Stimulated activated CD4-positive, alpha-beta T cell treated with anti-CD3 and anti-CD28 coated beads, Interleukin-15, amount 100 ng/mL, for 24 hours (primary cell): ENCODE data around the gene MAP3K2.
"Not testable (repeated sequence)": the region's sequence is repeated elsewhere in the genome, so short reads cannot be mapped to it uniquely, and the experiment has no call there.

Experiments used
- DNase-seq: peaks from one replicate; pipeline ENCODE4 v3.0.0-alpha.2; 2020

Gene MAP3K2

DNA sequence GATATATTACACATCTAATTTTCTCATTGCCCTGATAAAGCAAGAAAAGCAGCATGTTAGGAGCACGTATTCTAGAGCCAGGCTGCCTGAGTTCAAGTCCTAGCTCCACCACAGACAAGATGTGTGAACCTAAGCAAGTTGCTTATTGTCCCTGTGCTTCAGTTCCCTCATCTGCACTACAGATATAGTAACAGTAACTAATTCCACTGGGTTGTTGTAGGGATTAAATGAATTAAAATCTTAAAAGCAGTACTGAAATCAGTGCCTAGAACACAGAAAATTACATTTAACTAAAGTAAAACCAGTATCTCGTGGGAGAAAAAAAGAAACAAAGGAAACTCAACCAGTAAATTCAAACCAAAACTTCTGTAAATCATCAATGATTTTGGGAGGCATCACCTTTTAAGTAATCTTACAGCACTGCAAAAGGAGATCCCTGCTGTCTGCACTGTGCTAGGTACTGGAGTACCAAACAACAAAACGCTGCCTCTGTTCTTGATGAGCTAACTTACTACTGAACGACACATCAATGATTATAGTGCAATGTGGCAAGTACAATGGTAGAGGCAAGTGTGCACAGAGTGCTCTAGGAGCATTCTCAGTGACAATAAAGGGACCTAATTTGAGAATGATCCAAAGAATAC is 7.9 kb downstream of the MAP3K2 start:
- no peak for DNase-seq

DNA sequence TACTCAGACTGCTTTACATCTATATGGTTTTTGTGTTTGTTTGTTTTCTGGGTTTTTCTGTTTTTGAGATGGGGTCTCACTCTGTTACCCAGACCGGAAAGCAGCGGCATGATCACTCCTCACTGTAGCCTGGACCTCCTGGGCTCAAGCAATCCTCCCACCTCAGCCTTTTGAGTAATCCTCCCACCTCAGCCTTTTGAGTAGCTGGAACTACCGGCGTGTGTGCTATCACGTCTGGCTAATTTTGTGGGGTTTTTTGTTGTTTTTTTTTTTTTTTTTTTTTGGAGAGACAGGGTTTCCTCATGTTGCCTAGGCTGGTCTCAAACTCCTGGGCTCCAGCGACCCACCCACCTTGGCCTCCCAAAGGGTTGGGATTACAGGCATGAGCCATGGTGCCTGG is 9.1 kb downstream of the MAP3K2 start:
- DNase-seq: no peak

DNA sequence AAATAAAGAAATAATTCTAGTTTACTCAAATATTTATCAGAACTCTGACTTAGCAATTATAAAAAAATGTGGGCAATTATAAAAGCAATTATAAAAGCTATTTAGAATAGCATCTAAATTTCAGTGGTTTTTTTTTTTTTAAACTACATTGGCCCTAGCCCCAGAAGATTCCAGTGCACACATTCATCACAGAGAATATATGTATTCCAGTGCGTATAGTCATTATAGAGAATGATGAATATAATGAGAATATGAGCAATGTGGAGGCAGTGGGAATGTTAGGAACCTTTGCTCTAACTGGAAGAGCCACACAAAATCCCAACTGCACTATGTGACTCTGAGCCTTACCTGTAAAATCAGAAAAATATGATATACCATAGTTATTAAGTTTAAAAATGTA is 10.5 kb downstream of the MAP3K2 start:
- no peak for DNase-seq

DNA sequence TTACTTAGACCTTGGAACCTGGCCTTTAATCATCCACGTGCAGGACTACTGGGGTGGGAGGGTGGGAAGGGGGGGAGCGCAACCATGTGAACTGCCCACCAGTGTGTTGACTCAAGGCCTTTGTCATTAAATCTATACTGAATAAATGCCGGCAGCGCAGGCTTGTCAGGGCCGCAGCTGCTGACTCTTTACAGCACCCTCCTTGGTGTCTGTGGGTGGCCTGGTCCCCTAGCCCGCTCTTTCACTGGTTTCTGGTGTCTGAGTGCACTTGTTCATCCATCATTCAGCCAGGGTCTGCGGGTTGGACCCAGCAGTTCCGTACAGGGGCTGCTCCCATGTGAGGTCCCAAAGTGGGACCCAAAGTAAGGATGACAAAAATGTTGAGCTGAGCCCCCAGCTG is 11.5 kb downstream of the MAP3K2 start:
- no peak for DNase-seq

DNA sequence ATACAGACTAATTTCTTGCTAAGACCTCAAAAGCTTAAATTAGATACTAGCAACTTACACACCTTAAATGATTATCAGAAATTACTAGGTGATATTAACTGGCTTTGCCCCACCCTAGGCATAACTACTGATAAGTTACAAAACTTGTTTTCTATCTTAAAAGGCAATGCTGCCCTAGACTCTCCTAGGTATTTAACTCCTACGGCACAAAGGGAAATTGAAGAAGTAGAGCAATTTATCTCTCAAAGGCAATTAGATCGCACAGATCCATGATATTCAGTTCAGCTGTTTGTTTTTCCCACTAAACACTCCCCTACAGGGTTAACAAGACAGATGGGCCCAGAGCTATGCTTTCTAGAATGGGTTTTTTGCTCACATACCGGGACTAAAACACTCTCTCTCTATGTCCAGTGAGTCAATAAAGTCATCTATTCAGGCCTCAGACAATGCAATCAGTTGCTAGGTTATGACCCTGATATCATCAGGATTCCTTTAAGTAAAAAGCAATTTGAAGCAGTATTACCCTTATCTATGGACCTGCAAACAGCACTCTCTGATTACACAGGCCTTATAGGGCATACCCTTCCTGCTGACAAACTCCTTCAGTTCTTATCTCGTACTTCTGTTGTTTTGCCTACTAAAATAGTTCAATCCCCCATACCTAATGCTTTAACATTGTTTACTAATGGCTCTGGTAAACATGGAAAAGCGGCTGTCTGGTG is 14.3 kb downstream of the MAP3K2 start:
- DNase-seq: no peak

DNA sequence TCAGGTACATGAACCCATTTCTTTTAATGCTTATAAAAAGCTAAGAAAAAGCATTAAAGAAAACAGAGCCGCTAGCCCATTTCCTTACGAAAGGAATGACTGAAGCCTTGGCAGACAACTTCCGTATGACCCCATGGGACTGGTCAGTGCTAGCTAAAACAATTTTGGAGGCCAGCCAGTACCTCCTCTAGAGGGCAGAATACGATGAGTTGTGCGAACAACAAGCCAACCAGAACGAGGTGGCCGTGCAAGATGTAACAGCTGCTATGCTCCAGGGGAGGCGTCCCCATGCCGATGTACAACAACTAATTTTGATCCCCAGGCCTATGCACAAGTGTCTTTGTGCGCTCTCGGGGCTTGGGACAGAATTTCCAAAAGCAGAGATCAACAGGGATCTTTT is 16.7 kb downstream of the MAP3K2 start:
- DNase-seq: no peak

DNA sequence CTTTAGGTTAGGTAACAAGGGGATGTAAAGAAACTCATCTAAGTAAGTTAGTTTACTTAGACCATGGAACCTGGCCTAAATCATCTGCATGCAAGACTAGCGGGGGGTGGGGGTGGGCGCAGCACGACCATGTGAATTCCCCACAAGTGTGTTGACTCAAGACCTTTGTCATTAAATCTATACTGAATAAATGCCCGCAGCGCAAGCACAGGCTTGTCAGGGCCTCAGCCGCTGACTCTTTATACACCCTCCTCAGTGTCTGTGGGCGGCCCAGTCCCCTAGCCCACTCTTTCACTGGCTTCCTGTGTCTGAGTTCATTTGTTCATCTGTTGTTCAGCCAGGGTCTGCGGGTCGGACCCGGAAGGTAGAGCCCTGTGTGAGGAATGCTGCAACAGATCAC is 17.8 kb downstream of the MAP3K2 start:
- DNase-seq: no peak

DNA sequence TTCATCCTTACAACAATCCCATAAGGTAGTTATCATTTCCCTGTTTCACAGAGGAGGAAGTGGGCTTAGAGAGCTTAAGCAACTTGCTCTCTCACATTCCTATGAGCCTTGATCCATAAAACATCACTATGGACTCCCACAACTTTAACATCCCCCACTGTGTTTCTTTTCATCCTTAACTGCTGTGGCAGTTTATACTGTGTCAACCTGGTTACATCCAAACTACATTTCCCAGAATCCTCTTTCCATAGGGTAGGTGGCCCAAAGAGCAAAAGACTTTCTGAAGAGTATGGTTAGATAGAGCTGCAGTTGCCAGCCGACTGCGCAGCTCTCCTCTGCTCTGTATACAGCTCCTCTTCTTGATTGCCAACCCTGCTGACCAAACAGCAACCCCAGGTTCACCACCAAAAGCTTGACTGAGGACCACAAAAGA is 22.5 kb downstream of the MAP3K2 start:
- no peak for DNase-seq

DNA sequence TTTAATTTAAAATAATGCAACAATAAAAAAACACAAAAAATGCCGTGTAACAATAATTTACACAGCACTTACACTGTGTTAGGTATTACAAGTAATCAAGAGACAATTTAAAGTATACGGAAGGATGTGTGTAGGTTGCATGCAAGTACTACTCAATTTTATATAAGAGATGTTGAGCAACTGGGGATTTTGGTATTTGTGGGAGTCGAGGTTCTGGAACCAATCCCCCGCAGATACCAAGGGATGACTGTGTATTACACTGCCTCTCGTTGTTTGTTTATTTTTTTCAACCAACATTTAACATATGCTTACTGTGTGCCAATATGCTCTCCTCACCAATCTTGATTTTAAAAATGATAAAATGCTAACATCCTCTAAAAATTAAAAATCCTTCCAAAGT is 24.8 kb downstream of the MAP3K2 start:
- DNase-seq: no peak

DNA sequence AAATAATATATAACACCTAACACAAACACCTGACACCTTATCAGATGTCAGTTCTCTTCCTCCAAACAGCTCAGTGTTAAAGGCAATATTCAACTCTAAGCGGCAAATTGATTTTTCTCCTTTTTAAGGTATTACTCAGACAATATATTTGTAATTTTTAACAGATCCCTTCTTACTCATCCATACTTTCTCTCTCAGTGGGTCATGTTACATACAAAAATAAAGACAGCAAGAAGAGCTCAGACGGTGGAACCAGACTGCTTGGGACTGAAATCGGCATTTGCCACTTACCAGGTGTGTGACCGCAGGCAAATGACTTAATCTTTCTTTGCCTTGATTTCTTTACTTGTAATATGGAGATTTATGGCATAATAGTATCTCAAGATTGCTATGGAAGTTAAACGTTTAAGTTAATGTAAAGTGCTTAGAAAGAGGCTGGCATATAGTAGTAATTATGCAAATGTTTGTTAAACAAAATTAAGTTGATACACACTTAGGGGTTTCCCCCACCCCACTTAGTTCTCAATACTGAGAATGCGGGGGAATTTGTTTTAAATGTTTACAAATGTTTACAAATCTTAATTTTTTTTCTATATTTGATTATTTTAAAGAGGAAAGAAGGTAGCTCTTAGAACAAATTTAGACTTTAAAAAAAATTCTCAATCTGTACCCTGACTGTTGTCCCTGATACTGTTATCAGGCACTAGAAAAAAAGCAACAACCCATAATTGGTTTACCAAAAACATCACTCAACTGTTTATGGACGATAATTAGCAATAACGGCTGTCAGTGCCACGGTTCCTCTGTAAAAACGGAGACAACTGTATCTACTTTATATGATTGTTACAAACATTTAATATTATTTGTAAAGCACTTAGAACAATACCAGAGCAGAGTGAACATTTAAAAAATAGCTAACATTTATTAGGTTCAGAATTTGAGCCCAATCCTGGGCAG is 25.6 kb downstream of the MAP3K2 start:
- DNase-seq: no peak

DNA sequence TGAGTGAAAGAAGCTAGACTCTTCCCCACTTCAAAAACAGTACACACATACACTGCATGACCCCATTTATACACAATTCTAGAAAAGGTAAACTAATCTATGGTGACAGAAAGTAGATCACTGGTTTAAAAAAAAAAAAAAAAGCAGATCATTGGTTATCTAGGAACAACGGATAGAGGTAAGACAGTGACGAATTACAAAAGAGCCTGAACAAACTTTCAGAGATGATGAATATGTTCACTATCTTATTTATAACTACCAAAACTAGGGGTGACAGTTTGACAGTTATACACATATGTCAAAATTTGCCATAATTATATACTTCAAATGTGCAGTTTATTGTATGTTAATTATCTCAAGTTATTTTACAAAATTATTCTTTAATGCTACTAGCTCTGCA is 27.5 kb downstream of the MAP3K2 start:
- DNase-seq: no peak

DNA sequence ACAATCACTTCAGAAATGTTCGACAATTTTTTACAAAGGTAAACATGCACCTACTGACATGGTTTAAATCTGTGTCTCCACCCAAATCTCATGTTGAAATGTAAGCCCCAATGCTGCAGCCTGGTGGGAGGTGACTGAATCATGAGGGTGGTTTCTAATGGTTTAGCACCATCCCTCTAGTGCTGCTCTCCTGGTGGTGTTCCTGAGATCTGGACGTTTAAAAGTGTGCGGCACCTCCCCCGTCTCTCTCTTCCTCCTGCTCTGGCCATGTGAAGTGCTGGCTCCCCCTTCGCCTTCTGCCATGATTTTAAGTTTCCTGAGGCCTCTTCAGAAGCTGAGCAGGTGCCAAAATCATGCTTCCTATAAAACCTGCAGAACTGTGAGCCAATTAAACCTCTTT is 28.3 kb downstream of the MAP3K2 start:
- DNase-seq: no peak

DNA sequence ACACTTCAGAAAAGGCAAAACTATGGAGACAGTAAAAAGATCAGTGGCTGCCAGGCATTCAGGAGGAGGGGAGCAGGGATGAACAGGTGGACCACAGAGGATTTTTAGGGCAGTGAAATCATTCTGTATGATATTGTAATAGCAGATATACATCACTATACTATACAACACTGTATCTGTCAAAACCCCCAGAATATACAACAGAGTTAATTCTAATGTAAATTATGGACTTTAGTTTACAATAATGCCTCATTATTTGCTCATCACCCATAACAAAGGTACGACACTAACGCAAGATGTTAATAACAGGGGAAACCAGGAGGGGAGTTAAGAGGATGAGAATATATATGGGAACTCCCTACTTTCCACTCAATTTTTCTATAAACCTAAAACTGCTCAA is 28.8 kb downstream of the MAP3K2 start:
- no peak for DNase-seq

DNA sequence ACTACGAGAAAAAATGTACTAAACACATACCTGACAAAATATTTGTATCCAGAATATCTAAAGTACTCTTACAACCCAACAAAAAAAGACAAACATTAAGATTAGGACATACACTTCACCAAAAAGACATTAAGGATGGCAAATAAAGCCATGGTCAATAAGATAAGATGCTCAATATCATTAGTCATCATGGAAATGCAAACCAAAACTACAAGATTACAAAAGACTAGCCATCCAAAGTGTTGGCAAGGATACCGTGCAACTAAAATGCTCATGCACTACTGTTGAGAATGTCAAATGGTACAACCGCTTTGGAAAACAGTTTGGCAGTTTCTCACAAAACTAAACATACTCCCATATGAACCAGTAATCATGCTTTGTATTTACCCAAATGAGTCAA is 29.7 kb downstream of the MAP3K2 start:
- no peak for DNase-seq

DNA sequence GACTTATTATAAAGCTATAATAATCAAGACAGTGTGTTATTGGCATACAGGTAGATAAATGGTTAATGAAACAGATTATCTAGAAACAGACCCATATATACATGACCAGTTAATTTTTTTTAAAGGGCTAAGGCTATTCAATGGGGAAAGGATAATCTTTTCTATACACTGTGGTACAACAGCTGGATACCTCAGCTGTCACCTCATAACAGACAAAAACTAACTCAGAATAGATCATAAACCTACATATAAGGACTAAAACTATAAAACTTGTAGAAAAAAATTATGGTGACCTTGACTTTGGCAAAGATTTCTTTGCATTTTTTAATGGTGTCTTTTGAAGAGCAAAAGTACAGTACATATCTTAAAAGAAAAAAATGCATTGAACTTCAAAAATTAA is 30.2 kb downstream of the MAP3K2 start:
- no peak for DNase-seq

DNA sequence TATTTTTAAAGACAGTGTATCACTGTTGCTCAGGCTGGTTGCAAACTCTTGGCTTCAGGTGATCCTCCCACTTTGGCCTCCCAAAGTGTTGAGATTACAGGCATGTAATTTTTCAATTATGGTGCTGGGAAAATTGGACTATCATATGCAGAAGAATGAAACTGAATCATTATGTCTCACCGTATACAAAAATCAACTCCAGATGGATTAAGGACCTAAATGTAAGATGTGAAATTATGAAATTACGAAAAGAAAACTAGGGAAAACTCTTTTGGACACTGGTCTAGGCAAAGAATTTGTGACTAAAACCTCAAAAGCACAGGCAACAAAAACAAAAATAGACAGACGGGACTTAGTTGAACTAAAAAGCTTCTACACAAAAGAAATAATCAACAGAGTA is 31.2 kb downstream of the MAP3K2 start:
- no peak for DNase-seq

DNA sequence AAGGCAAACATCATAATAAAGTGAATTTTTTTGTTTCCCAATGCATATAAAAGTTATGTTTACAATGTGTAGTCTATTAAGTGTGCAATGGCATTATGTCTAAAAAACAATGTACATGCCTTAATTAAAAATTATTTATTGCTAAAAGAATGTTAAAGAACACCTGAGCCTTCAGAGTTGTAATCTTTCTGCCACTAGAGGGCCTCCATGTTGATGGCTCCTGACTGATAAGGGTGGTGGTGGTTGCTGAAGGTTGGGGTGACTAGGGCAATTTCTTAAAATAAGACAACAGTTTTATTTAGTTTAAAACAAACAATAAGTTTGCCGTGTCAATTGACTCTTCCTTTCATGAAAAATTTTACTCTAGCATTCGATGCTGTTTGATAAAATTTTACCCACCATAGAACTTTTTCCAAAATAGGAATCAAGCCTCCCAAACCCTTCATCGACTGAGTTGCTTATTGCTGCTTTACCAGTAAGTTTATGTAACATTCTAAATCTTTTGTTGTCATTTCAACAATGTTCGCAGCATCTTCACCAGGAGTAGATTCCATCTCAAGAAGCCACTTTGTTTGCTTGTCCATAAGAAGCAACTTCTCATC is 32.3 kb downstream of the MAP3K2 start:
- peak; percentile 32 for DNase-seq

DNA sequence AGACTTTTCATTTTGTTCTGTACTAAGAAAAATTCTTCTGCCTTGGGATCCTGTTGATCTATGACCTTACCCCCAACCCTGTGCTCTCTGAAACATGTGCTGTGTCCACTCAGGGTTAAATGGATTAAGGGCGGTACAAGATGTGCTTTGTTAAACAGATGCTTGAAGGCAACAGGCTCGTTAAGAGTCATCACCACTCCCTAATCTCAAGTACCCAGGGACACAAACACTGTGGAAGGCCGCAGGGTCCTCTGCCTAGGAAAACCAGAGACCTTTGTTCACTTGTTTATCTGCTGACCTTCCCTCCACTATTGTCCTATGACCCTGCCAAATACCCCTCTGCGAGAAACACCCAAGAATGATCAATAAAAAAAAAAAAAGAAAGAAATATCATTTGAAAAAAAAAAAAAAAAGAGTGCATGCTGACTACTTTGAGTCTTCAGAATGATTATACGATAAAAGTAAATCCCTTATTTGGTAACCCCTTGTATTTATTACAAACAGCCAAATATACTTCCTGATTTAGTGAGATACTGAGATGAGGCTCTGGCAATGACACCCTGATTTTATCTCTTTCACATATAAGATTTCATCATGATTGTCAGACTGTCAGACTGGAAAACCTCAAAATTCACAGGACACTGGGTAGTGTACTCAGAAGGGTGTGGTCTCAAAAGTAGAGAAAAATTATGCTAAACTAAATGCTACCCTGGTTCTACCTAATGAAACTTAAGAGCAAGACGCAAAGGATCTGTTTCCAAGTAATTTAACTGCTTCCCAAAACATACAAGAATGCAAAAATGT is 33.7 kb downstream of the MAP3K2 start:
- not testable (repeated sequence) for DNase-seq

DNA sequence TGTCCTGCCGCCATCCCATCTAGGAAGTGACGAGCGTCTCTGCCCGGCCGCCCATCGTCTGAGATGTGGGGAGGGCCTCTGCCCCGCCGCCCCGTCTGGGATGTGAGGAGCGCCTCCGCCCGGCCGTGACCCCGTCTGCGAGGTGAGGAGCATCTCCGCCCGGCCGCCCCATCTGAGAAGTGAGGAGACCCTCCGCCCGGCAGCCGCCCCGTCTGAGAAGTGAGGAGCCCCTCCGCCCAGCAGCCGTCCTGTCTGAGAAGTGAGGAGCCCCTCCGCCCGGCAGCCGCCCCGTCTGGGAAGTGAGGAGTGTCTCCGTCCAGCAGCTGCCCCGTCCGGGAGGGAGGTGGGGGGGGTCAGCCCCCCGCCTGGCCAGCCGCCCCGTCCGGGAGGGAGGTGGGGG is 34.6 kb downstream of the MAP3K2 start:
- DNase-seq: not testable (repeated sequence)

DNA sequence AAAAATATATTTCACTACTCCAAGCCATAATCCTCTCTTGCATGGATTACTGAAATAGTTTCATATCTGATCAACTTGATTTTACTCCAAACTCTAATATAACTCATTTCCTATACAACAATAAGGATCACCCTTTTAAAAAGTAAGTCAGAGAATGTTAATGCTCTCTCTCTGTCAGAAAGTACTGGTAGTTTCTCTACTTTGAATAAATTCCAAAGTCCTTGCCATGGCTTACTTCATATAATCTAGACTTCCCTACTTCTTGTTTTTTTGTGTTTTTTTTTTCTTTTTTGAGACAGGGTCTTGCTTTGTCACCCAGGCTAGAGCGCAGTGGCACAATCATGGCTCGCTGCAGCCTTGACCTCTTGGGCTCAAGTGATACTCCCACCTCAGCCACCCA is 36.2 kb downstream of the MAP3K2 start:
- DNase-seq: no peak

DNA sequence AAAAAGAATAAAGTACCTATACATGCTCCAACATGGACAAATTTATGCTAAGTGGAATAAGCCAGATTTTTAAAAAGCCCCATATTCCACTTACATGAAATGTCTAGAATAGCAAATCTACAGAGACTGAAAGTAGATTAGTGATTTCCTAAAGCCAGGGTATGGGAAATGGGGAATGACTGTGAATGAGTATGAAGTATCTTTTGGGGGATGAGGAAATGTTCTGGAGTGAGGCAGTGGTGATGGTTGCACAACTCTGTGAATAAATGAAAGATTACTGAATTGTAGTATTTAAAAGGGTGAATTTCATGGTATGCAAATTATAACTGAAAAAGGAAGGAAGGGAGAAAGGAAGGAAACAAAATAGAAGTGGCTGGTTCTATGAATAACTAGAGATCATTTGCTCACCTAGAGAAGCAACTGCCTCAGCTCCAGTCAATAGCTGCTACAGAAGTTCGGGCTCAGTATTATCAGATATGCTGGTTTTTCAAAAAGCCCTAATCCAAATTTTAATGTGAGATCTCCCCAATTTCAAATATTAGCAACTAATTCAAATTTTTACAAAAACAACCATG is 39.3 kb downstream of the MAP3K2 start:
- DNase-seq: no peak
